NOMO-1 treated with dmso at 0.1 percent for 144 hours (cell line): Measurements from ENCODE around the gene GABRA5.

Experiments used
- DNase-seq: peaks from one replicate; lab custom pipeline; 2025; ENCODE audit not compliant: unreplicated experiment; lab: John Stamatoyannopoulos, UW

Gene GABRA5

DNA sequence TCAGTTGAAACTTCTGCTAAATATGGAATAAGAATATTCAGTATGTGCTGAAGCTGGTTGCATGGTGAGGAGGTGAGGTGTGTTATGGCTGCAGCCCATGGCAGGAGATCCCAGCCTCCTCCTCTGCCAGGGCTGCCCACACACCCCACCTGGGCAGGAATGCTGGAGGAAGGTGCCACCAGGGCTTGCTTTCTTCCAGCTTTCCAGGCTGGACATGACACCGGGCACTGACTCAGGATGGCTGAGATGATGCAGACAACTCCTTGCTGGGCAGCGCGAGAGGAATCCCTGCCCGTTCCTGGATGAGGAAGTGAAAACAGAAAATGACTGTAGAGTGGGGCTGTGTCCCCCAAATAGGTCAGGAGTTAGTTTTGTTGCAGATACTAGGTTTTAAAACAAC is 118.2 kb downstream of the GABRA5 start:
- no peak for DNase-seq

DNA sequence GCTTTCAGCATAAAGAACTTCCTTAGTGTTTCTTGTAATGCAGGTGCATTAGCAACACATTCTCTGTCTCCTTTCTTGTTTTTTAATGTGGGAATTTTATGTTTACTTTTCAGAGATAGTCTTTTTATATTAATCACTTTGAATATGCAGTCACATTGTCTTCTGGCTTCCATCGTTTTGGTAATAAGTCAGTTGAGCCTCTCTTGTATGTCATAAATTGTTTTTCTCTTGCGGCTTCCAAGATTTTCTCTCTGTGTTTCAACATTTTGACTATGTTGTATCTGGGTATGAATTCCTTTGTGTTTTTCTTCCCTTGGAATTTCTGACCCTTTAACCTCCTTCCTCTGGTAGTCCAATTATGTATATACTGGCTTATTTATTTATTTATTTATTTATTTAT is 129.4 kb downstream of the GABRA5 start:
- no peak for DNase-seq
